Smooth muscle cell of the umbilical artery (primary cell): Measurements from ENCODE around the gene NEK2. TPM values are rescaled to one million over a fixed set of nuclear protein-coding genes. Genes with fewer than 3 reads are reported as not detected.

ENCODE experiments used
- total RNA-seq: library from RNA; depleted of rRNA; stranded (reverse); fragments of >200 nt; gene quantifications from 2 replicates; pipeline ENCODE4 v1.2.3, GENCODE V29; 2014

Gene NEK2
- total RNA-seq = 2.1 and 17.3 TPM in 2 replicates

GRCh38 chr1:211675230-211676105 lies at the start of gene NEK2:
TSS of gene NEK2 (minus strand) at chr1:211675621. CDS start at chr1:211675479, 142 bp downstream.

Other genes starting within 250 kb of the NEK2 start
- gene RD3, start 183.5 kb downstream of the NEK2 start, total RNA-seq = not detected in 2 replicates
- gene SLC30A1, start 96.5 kb downstream of the NEK2 start, total RNA-seq = 34.7 and 37.2 TPM in 2 replicates
- gene LPGAT1, start 155.1 kb upstream of the NEK2 start, total RNA-seq = 48.6 and 81.4 TPM in 2 replicates